HFFc6 (cell line): ENCODE measurements around the gene FUOM. TPM values are rescaled to one million over a fixed set of nuclear protein-coding genes. Genes with fewer than 3 reads are reported as not detected.
A peak's percentile ranks its signal among the peaks of the same experiment; 100 is the strongest.

Experiments used
- DNase-seq: peaks from one replicate; pipeline ENCODE4 v3.0.0-alpha.2; 2018
- H3K27ac Mint-ChIP-seq: 2 replicates; pipeline ENCODE4 v1.8.0; 2020; ENCODE audit warnings: mild to moderate bottlenecking, mixed read lengths
- H3K27me3 Mint-ChIP-seq: 2 replicates; pipeline ENCODE4 v1.8.0; 2021; ENCODE audit warnings: mild to moderate bottlenecking, moderate library complexity, mixed read lengths; ENCODE audit not compliant: insufficient read depth
- H3K36me3 Mint-ChIP-seq: 2 replicates; pipeline ENCODE4 v1.8.0; 2021; ENCODE audit warnings: low read depth, mixed read lengths
- H3K4me1 Mint-ChIP-seq: 2 replicates; pipeline ENCODE4 v1.8.0; 2020; ENCODE audit warnings: low read depth, mixed read lengths
- H3K4me3 Mint-ChIP-seq: 2 replicates; pipeline ENCODE4 v1.8.0; 2020; ENCODE audit warnings: mild to moderate bottlenecking, moderate library complexity, mixed read lengths
- H3K9me3 Mint-ChIP-seq: 2 replicates; pipeline ENCODE4 v1.8.0; 2020; ENCODE audit warnings: mild to moderate bottlenecking, mixed read lengths
- CTCF ChIP-seq: fragments of 200-600 bp; sonication (generic); IDR thresholded peaks from 2 replicates; pipeline ENCODE4 v1.5.0; 2021; ENCODE audit warnings: antibody characterized with exemption, mild to moderate bottlenecking
- total RNA-seq, 6 experiments: library from RNA; stranded (reverse); fragmentation: NEBNext Ultra II Directional; extraction: Animal tissue kit (Norgen Biotek cat#: 25700); gene quantifications; 2 replicates in 1 of 6; 3 replicates in 5 of 6; pipeline ENCODE4 v1.2.3, GENCODE V29; 2021

The FUOM gene
- total RNA-seq, 6 experiments from 2014 or later = 0.55 to 8.9 (median 7.8) TPM

- no peak overlapping the region for H3K4me3 Mint-ChIP-seq
- no peak overlapping the region for H3K27ac Mint-ChIP-seq
- peaks cover 9% of the 10 kb centered on the region; the same call in 1 of the 2 replicates for H3K4me1 Mint-ChIP-seq
- peaks cover 38% of the 10 kb centered on the region for H3K27me3 Mint-ChIP-seq
- no peaks in the 10 kb centered on the region for H3K9me3 Mint-ChIP-seq
- no peak for TF ChIP-seq CTCF
- no peak for DNase-seq
- H3K36me3 Mint-ChIP-seq = no peaks in the 10 kb centered on the region
Observed at GRCh38 chr10:133332936-133333699, 24.7 kb downstream of the FUOM start.

- Mint-ChIP-seq H3K27me3 (peaks cover 43% of the 10 kb centered on the region), H3K4me3 (peak overlapping the region; percentile 75), H3K27ac (no peak overlapping the region), H3K4me1 (peaks cover 16% of the 10 kb centered on the region; the same call in 1 of the 2 replicates), H3K36me3 (no peaks in the 10 kb centered on the region), H3K9me3 (no peaks in the 10 kb centered on the region)
- DNase-seq = peak; percentile 71
- TF ChIP-seq CTCF = peak; percentile 98
Observed at GRCh38 chr10:133329491-133330202, 28.2 kb downstream of the FUOM start.

- no peaks in the 10 kb centered on the region for H3K9me3 Mint-ChIP-seq
- no peak for DNase-seq
- H3K4me3 Mint-ChIP-seq = no peak overlapping the region
- peaks cover 16% of the 10 kb centered on the region; the same call in 1 of the 2 replicates for H3K4me1 Mint-ChIP-seq
- H3K27me3 Mint-ChIP-seq = peaks cover 40% of the 10 kb centered on the region
- no peak for TF ChIP-seq CTCF
- no peaks in the 10 kb centered on the region for H3K36me3 Mint-ChIP-seq
- no peak overlapping the region for H3K27ac Mint-ChIP-seq
Observed at GRCh38 chr10:133328358-133329343, 29.2 kb downstream of the FUOM start.

- DNase-seq = no peak
- peaks cover 35% of the 10 kb centered on the region for H3K27me3 Mint-ChIP-seq
- no peaks in the 10 kb centered on the region for H3K36me3 Mint-ChIP-seq
- H3K4me3 Mint-ChIP-seq = no peak overlapping the region
- no peak for TF ChIP-seq CTCF
- H3K9me3 Mint-ChIP-seq = no peaks in the 10 kb centered on the region
- peaks cover 16% of the 10 kb centered on the region; the same call in 1 of the 2 replicates for H3K4me1 Mint-ChIP-seq
- no peak overlapping the region for H3K27ac Mint-ChIP-seq
Observed at GRCh38 chr10:133327651-133328357, 30.0 kb downstream of the FUOM start.
